Stimulated activated CD4-positive, alpha-beta T cell treated with anti-CD3 and anti-CD28 coated beads, TNF-alpha, amount 100 ng/mL, for 1 hour (primary cell): ENCODE results near the gene POLD4.

ENCODE experiments used
- DNase-seq, 3 donors: peaks; one replicate each; pipeline ENCODE4 v3.0.0-alpha.2; 2020; ENCODE audit warnings: low read depth in 3 of 3, low spot score in 1 of 3

Gene POLD4

DNA sequence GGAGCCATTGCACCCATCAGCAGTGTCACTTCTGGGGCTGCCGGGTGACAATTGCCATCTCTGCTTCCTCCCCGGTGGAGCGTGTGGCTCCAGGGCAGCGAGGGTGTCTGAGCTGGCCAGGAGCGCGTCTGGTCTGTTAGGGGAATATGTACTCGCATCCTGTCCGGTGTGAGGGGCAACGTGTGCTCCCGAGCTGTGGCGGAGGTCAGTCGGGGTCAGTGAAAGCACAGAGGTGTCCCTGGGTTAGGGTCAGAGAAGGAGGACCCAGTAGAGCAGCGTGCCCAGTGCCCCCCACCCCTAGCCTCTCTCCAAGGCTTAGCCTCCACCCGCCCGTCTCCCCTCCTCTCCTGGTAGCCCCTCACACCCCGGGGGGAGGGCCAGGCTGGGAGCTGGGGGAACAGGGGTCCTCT is 18.6 kb upstream of the POLD4 start:
- DNase-seq, result no peak

DNA sequence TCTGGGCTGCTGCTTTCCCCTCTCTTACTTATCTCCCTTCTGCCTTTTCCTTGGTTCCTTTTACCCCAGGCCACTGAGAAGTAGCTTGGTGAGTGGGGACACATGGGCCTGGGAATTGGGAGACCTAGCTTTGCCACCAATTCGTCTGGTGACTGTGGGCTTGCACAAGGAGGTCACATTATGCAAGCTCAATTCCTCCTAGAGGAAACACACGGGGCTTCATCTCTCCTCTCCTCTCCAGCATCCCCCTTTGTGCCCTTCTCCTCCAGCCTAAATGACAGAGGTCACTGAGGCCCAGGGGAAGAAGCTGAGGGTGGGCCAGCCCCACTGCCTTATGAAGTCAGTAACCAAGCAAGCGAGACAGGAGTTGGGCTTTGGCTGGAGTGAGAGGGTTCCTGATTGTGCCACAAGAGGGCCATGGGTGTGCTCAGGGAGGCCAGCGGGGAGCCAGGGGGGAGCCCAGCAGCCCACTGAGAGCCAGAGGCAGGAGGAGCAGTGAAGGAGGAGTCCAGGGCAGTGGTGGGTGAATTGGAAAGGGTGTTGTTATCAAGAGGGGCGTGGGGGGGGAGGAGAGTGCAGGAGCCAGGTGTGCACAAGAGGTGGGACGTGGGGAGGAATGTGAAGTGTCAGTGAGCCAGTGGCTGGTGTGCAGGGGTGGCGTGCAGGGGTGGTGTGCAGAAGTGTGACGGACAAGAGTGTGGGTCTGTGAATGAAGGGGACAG is 18.0 kb upstream of the POLD4 start:
- DNase-seq, result no peak

DNA sequence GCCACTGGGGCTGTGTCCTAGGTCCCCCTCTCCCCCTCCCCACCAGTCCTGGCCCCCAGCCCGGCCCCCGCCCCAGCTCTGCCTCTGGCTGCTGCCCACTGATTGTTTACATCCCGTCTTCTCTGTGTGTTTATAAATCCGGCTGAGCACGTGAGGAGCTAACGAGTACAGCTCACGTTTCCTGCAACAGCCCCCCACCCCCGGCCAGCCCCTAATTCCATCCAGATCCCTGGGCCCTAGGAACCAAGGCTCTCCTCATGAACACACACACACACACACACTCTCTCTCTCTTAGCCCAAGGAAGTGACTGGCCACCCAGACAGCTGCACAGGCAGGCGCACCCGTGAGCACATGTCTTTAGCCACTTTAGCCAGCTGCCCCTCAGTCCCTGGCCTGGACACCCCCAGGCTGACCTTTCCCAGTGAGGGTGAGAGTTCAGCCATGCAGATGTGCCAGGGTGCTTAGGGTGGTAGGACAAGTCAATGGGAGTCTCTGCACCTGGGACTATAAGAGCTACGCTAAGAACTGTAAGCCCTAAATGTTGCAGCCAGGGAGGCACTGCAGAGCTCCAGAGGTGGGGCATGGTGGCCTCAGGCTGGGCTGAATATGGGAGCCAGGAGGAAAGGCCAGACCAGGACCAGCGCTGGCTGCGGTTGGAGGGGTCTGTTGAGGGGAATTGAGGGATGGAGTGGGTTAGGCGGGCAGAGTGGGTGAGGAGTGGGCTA is 17.2 kb upstream of the POLD4 start:
- DNase-seq, result no peak

DNA sequence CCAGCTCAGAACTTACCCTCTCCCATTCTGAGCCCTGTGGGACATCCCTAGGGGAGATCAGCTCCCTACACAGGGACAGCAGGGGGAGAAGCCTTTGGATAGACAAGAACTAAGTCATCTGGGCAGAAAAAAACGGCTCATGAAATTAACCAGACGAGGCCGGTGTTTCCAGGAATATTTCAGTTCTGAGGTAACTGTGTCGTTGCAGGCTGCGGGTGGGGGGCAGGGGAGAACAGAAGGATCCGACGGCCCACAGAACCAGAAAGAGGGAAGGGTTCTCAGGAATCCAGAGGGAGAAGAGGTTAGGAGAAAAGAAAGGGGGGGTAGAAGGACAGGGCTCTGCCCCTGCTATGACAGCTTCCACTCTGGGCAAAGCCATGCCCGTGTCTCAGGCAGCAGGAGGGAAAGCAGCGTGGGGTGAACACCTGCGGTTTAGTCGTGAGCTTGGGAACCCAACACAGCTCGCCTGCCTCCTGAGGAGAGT is 16.5 kb upstream of the POLD4 start:
- no peak for DNase-seq

- DNase-seq, result no peak
These were observed 15.9 kb upstream of the POLD4 start for GRCh38 chr11:67369275-67369674.

DNA sequence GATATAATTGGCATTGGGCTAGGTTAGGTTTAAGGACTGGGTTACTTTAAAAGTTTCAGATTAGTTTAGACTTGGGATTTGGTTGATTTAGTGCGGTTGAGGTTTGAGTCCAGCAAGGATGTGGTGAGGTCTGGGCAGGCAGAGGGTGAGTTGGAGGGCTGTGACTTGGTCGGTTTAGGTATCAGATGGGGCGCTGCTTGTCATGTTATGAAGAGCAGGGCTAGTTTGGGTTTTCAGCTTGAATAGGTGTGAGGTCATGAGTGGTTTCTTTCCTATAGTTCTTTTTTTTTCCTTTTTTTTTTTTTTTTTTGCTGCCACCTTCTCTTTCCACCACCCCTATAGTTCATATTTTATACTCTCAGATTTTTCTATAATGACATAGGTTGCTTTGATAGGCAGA is 15.3 kb upstream of the POLD4 start:
- DNase-seq, result no peak

DNA sequence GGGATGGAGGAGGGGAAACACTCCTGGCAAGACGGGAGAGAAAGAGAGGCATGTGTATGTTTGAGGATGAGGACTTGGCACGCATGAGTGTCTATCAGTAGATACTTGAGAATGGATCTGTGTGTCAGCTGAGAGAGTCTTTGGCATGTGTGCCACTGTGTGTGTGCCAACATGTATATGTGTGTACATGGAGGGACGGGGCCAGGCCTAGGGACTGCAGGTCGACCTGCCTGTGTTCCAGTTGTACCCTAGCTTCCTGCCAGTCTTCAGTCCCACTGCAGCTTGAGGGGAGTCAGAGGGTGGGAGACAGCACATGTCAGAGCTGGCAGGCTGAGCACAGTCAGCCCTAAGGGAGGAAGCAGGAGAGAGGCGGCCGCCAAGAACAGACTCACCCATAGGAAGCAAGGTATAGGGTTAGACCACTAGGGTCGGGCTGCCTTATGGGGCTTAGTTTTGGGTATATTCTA is 14.4 kb upstream of the POLD4 start:
- no peak for DNase-seq

DNA sequence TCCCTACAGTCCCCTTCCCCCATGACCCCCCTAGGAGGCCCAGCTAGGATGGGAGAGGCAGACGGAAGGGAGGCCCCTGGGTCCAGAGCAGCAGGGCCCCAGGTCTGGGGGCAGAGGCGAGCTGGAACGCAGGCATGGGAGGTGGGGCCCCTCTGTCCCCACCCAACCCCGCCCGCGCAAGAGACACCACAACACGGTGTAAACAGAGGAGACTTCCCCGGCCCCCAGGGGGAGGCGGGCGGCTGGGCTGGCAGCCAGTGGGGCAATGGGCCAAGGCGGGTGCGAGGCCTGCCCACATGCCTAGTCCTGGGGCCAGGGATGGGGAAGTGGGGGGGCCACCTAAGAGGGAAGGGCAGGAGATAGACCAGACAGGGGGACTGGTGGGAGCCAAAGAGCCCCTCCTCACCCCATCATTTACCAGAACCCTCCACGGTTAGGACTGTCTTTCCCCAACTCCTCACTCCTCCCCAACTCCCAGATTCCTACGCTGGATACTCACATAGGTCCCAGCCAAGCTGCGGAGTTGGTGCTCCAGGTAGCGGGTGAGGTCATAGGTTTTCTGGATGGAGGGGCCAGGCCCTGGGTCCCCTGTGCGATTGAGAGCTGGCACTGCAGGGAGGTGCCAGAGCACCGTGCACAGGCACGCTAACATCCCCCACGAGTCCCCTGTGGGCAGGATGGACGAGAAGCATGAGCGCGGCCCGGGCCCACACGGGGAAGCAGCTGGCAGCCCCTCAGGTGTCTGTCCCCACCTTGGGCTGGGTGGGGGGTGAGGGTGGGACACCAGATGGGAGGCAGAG is 13.8 kb upstream of the POLD4 start:
- DNase-seq, result no peak

DNA sequence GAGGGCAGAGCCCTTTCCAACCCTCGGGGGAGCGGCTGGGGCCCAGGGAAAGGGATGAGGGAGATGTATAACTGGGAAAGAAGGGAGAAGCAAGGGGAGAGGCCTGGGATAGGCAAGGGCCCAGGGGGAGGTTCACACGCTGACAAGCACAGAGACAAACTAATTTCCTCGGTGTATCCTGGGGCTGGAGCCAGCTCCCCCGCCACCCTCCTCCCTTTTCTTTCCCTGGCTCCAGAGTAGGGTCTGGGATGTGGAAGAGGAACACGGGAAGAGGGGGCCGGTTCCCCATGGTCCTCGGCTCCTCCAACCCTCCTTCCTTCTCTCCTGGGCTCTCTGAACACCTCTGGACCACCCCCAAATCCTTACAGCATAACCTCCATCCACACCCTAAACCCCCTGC is 13.2 kb upstream of the POLD4 start:
- no peak for DNase-seq

GRCh38 chr11:67365736-67366444 is 12.5 kb upstream of the POLD4 start:
- DNase-seq, result no peak

- no peak for DNase-seq
These were observed 11.7 kb upstream of the POLD4 start for GRCh38 chr11:67364783-67365722.

- no peak for DNase-seq
These were observed 10.8 kb upstream of the POLD4 start for GRCh38 chr11:67364169-67364568.

DNA sequence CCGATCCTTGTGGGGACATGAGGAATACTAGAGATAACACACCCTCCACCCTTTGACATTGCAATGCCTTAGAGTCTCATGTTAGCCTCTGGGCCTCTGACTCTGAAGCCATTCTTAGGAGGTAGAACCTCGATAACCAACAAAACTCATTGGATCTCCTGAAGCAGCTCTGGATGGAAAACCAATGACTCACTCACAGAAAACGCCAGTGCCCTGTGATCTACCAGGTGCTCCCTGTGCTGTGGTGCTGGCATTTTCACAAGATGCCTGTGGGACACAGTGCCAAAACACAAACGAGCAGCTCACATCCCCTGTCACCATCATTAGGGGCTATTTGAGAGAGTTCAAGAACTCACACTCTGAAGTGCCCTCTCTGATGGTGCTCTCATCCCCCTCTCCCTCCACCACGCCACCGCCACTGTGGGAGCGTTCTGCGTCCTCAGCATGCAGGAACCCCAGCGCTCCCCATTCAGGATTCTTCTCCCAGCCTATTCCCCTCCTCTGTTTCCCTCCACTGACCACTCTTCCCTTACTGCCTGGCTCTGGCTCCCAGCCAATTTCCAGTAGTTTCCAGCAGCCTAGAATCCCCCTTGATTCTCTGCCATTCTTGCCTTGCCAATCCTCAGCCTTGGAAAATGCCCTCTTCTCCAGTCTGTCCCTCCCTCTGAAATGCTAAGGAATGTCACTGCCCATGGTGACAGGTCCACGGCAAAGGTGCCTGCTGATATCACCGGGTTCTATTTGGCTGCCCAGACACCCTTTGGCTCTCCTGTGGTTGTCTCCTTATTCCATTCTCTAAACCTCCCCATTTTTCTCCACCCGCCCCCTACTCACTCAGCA is 4.7 kb upstream of the POLD4 start:
- DNase-seq, result no peak

DNA sequence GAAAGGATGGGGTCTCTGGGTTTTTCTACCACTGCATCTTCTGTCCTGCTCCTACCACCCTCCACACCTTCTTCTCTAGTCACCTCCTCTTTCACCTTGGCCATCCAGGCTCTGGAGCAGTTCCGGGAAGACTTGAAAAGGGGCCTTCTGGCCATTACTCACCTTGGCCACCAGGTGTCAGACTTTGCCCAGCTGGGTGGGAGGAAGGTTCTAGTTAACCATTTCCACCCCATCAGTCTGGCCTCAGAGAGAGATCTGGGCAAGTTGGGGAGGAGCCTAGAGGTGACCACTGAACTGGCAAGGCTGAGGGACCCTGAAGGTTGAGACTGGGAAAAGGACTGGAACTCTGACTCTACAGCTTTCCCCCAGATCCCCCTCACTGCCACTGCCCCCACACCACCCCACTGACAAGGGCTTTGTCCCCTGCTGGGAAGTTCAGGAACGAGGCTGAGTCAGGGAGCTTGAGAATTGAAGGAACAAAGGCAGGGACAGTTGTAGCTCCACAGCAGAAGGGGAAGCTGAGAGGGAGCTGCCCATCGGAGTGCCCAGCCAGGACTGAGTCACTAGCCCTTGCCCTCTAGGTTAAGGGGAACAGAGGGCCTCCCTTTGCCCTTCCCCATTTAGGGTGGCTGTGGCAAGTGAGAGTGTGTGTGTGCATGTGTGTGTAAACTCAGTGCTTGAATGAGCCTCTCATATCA is 3.7 kb upstream of the POLD4 start:
- DNase-seq, result peak; percentile 38 to 42 (median 40)

DNA sequence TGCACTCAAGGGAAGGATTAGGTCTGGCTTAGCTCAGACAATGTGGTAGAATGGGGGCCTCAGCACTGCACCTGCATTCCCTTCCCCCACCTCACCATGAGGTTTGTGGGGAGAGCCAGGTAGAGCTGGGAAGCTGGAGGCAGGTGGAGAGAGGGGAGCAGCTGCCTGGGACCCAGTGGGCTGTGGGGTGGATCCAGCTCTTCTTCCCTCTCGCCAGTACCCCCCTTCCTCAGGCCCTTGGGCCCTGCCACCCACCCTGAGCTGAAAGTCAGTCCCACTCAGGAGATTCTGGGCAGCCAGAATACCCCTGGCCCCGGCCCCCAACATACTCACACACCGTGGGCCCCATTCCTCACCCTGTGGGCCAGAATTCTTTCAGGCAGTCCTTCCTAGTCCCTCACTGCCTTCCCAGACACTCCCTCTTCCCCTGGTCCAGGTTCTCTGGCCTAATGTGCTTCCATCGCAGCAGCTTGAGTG is 3.1 kb upstream of the POLD4 start:
- no peak for DNase-seq

DNA sequence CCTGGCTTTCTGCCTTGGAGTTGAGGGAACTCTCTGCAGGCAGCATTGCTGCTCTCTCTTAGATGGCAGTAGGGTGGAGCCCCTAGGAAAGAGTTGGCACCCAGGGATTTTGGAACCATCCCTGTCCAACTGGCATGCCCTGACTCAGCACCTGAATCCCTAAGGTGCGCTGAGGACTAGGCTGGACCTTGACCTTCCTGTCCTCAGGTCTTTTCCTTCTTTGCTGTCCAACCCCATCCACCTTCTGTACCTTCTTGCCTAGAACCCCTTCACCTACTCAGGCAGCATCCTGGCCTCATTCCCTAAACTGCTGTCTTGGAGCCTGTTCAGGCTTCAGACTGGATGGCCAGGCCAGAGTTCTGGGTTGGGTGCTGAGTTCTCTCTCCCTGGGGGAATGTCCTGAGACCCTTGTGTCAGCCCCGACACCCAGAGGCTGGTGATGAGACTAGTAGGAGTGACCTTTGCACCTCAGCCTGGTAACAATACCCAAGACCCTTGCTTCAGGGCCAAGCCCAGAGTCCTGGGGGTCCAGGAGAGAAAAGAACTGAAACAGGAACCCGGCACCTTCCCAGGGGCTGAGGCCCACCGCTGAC is 2.5 kb upstream of the POLD4 start:
- no peak for DNase-seq

GRCh38 chr11:67355023-67355793 is 1.9 kb upstream of the POLD4 start:
- DNase-seq, result no peak
